Panc1 (cell line): ENCODE results near the gene CNTN4. TPM values are rescaled to one million over a fixed set of nuclear protein-coding genes. Genes with fewer than 3 reads are reported as not detected.

ENCODE experiments used
- ATAC-seq: fragments of 200-7000 bp; cut with Tn5 transposase; 2 replicates; pipeline ENCODE4 v1.9.1; 2020; ENCODE audit warnings: mild to moderate bottlenecking, moderate library complexity
- BruUV-seq: library from RNA; stranded (reverse); fragments of 400-500 nt; replicated peaks from 2 replicates; lab custom pipeline; 2021; lab: Mats Ljungman, UMichigan
- CTCF ChIA-PET: fragments of 300-600 bp; sonication (Branson Sonifier 250); formaldehyde crosslinking; loops from one replicate; lab custom pipeline; 2022; ENCODE audit warnings: antibody characterized with exemption; lab: Charles Lee
- POLR2A ChIA-PET: fragments of 300-600 bp; sonication (Branson Sonifier 250); formaldehyde crosslinking; loops from one replicate; lab custom pipeline; 2022; ENCODE audit warnings: antibody characterized with exemption; lab: Charles Lee
- DNase-seq: peaks from one replicate; pipeline ENCODE4 v3.0.0-alpha.2; 2010; ENCODE audit warnings: low read depth, low spot score
- H3K27ac ChIP-seq: 2 replicates; pipeline ENCODE4 v1.5.1; 2011; ENCODE audit warnings: mild to moderate bottlenecking, low read length, inconsistent platforms
- H3K27me3 ChIP-seq: fragments of 200-500 bp; sonication (Bioruptor generic); 2 replicates; pipeline ENCODE4 v1.6.0; 2014; ENCODE audit warnings: low read length, inconsistent platforms; ENCODE audit not compliant: control insufficient read depth, insufficient read depth
- H3K36me3 ChIP-seq: fragments of 200-500 bp; sonication (Bioruptor generic); 2 replicates; pipeline ENCODE4 v1.5.1; 2014; ENCODE audit warnings: inconsistent platforms, mild to moderate bottlenecking, low read length, moderate library complexity; ENCODE audit not compliant: control insufficient read depth, insufficient read depth
- H3K4me1 ChIP-seq: 2 replicates; pipeline ENCODE4 v1.5.1; 2011; ENCODE audit warnings: inconsistent platforms, mild to moderate bottlenecking, low read length, moderate library complexity; ENCODE audit not compliant: control insufficient read depth, insufficient read depth
- H3K4me3 ChIP-seq, 2 experiments: 2 replicates each; pipeline ENCODE4 v1.5.1; 2011 to 2012; ENCODE audit warnings: low read depth in 2 of 2, low read length in 2 of 2, mild to moderate bottlenecking in 2 of 2, inconsistent platforms in 1 of 2, moderate library complexity in 1 of 2
- H3K9me3 ChIP-seq: fragments of 200-500 bp; sonication (Bioruptor generic); 2 replicates; pipeline ENCODE4 v1.5.1; 2014; ENCODE audit warnings: low read depth, mild to moderate bottlenecking, inconsistent platforms, low read length, moderate library complexity; ENCODE audit not compliant: control insufficient read depth, insufficient read depth
- CTCF ChIP-seq: fragments of 450-650 bp; IDR thresholded peaks from 2 replicates; pipeline ENCODE4 v1.5.1; 2017; ENCODE audit warnings: mild to moderate bottlenecking
- POLR2AphosphoS5 ChIP-seq: IDR thresholded peaks from 2 replicates; pipeline ENCODE4 v1.6.1; 2012; ENCODE audit warnings: mild to moderate bottlenecking, low read depth, low read length, moderate library complexity
- SIN3A ChIP-seq: IDR thresholded peaks from 2 replicates; pipeline ENCODE4 v1.6.1; 2012; ENCODE audit warnings: low read depth, mild to moderate bottlenecking, low read length, moderate library complexity, borderline replicate concordance; ENCODE audit not compliant: insufficient read depth
- TCF7L2 ChIP-seq: IDR thresholded peaks from 2 replicates; pipeline ENCODE4 v1.6.1; 2011; ENCODE audit warnings: mild to moderate bottlenecking, low read depth, low read length, inconsistent platforms
- in situ Hi-C: cut with HindIII; loops from 2 replicates; pipeline ENCODE4 v1.10.0; 2016; ENCODE audit warnings: low sequenced_read_pairs, low pct_unique_long_range_greater_than_20kb
- intact Hi-C: fragments of 100-400 bp; cut with micrococcal nuclease; formaldehyde crosslinking; loops from one replicate; pipeline ENCODE4 v1.10.0; 2022; ENCODE audit not compliant: unreplicated experiment
- total RNA-seq: library from RNA; stranded (reverse); gene quantifications from one replicate; pipeline ENCODE4 v1.2.1, GENCODE V29; 2021; ENCODE audit not compliant: unreplicated experiment
- TF ChIP-seq, protein P1 (sequence below), 2 experiments: IDR thresholded peaks; 2 replicates each; pipeline ENCODE4 v1.6.1; 2011 to 2012; ENCODE audit warnings: low read depth in 2 of 2, control low read depth in 1 of 2, low read length in 1 of 2, mild to moderate bottlenecking in 1 of 2, moderate library complexity in 1 of 2; ENCODE audit not compliant: insufficient read depth in 1 of 2

The CNTN4 gene
- total RNA-seq, 1 experiment from 2014 or later = not detected

GRCh38 chr3:3027976-3028567 is 929.4 kb downstream of the CNTN4 start:
- no peaks in the 10 kb centered on the region for H3K27me3 ChIP-seq
- TF ChIP-seq CTCF = no peak
- TF ChIP-seq, protein P1, sequence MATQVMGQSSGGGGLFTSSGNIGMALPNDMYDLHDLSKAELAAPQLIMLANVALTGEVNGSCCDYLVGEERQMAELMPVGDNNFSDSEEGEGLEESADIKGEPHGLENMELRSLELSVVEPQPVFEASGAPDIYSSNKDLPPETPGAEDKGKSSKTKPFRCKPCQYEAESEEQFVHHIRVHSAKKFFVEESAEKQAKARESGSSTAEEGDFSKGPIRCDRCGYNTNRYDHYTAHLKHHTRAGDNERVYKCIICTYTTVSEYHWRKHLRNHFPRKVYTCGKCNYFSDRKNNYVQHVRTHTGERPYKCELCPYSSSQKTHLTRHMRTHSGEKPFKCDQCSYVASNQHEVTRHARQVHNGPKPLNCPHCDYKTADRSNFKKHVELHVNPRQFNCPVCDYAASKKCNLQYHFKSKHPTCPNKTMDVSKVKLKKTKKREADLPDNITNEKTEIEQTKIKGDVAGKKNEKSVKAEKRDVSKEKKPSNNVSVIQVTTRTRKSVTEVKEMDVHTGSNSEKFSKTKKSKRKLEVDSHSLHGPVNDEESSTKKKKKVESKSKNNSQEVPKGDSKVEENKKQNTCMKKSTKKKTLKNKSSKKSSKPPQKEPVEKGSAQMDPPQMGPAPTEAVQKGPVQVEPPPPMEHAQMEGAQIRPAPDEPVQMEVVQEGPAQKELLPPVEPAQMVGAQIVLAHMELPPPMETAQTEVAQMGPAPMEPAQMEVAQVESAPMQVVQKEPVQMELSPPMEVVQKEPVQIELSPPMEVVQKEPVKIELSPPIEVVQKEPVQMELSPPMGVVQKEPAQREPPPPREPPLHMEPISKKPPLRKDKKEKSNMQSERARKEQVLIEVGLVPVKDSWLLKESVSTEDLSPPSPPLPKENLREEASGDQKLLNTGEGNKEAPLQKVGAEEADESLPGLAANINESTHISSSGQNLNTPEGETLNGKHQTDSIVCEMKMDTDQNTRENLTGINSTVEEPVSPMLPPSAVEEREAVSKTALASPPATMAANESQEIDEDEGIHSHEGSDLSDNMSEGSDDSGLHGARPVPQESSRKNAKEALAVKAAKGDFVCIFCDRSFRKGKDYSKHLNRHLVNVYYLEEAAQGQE (IDR thresholded peaks at IDR 0.05; ENCODE audit: insufficient read depth in 1 of 2, low read depth in 2 of 2, low read length in 1 of 2) = no peak
- TF ChIP-seq SIN3A = no peak
- no peak for TF ChIP-seq TCF7L2
- TF ChIP-seq POLR2AphosphoS5 = no peak
- no peak for ATAC-seq
- no peak overlapping the region for H3K27ac ChIP-seq
- H3K4me1 ChIP-seq = no peaks in the 10 kb centered on the region
- CTCF ChIA-PET = no interaction called here
- no peak overlapping the region for H3K4me3 ChIP-seq
- intact Hi-C loops (no loop called here), in situ Hi-C loops (no loop called here)
- no peaks in the 10 kb centered on the region for H3K36me3 ChIP-seq
- no peaks in the 10 kb centered on the region for H3K9me3 ChIP-seq
- POLR2A ChIA-PET = no interaction called here
- no peak for DNase-seq
- no TSS peak for BruUV-seq

- no peak for ATAC-seq
- no TSS peak for BruUV-seq
- Histone ChIP-seq H3K27ac (no peak overlapping the region), H3K4me3 (no peak overlapping the region), H3K4me1 (no peaks in the 10 kb centered on the region), H3K36me3 (no peaks in the 10 kb centered on the region), H3K27me3 (no peaks in the 10 kb centered on the region), H3K9me3 (no peaks in the 10 kb centered on the region)
- ChIA-PET POLR2A (no interaction called here), CTCF (no interaction called here)
- intact Hi-C loops = no loop called here
- DNase-seq = no peak
- in situ Hi-C loops = no loop called here
- TF ChIP-seq SIN3A (no peak), POLR2AphosphoS5 (no peak), CTCF (no peak), TCF7L2 (no peak)
- TF ChIP-seq, protein P1 (IDR thresholded peaks at IDR 0.05; ENCODE audit: insufficient read depth in 1 of 2, low read depth in 2 of 2, low read length in 1 of 2) = no peak
These were observed 932.7 kb downstream of the CNTN4 start for GRCh38 chr3:3031326-3031725.
